ENCODE measurements around the gene ST6GALNAC4.

- TF ChIP-seq CTCF (IDR thresholded peaks at IDR 0.05): no peak
- no peak for TF ChIP-seq EZH2 (IDR thresholded peaks at IDR 0.05; ENCODE audit: borderline replicate concordance, insufficient read depth, low read depth, low read length, poor library complexity, severe bottlenecking)
Measured at GRCh38 chr9:127893392-127893791, 23.4 kb downstream of the ST6GALNAC4 start.

Data from B cell (primary cell).